Fibroblast of lung (primary cell): ENCODE measurements around the gene PPAT. TPM values are rescaled to one million over a fixed set of nuclear protein-coding genes. Genes with fewer than 3 reads are reported as not detected.

ENCODE experiments used
- DNase-seq, 2 donors: peaks; one replicate each; pipeline versions ENCODE4 v3.0.0 to v3.0.0-alpha.2; 2010; ENCODE audit warnings: low read depth in 2 of 2
- H2AFZ ChIP-seq: 2 replicates; pipeline ENCODE4 v1.5.1; 2012; ENCODE audit warnings: low read length, control low read depth, inconsistent platforms
- H3K27ac ChIP-seq: 2 replicates; pipeline ENCODE4 v1.5.1; 2011; ENCODE audit warnings: low read length, control low read depth; ENCODE audit not compliant: insufficient read depth
- H3K27me3 ChIP-seq: 2 replicates; pipeline ENCODE4 v1.5.1; 2011; ENCODE audit warnings: mild to moderate bottlenecking, low read length; ENCODE audit not compliant: control insufficient read depth, insufficient read depth
- H3K36me3 ChIP-seq: 2 replicates; pipeline ENCODE4 v1.5.1; 2011; ENCODE audit warnings: low read length; ENCODE audit not compliant: control insufficient read depth, insufficient read depth
- H3K4me1 ChIP-seq: 2 replicates; pipeline ENCODE4 v1.5.1; 2011; ENCODE audit warnings: low read length; ENCODE audit not compliant: control insufficient read depth, insufficient read depth; ENCODE audit errors: extremely low read depth
- H3K4me2 ChIP-seq: 2 replicates; pipeline ENCODE4 v1.5.1; 2011; ENCODE audit warnings: low read length, control low read depth; ENCODE audit not compliant: insufficient read depth; ENCODE audit errors: extremely low read depth
- H3K4me3 ChIP-seq, 4 experiments: fragments of 200-600 bp in 1 of 4; sonication (generic) in 1 of 4; replicated peaks in 1 of 4; 2 replicates each; pipeline ENCODE4 v1.5.1; 2011 to 2016; ENCODE audit warnings: low read length in 4 of 4, low read depth in 3 of 4, mild to moderate bottlenecking in 3 of 4, control low read depth in 2 of 4, inconsistent platforms in 1 of 4, mixed read lengths in 1 of 4; ENCODE audit not compliant: insufficient read depth in 1 of 4; ENCODE audit errors: control extremely low read depth in 1 of 4
- H3K79me2 ChIP-seq: 2 replicates; pipeline ENCODE4 v1.5.1; 2012; ENCODE audit warnings: mild to moderate bottlenecking, low read length, inconsistent platforms; ENCODE audit not compliant: control insufficient read depth, insufficient read depth
- H3K9ac ChIP-seq: 2 replicates; pipeline ENCODE4 v1.5.1; 2011; ENCODE audit warnings: mild to moderate bottlenecking, low read length, control low read depth; ENCODE audit not compliant: insufficient read depth
- H3K9me3 ChIP-seq: 2 replicates; pipeline ENCODE4 v1.5.1; 2012; ENCODE audit warnings: low read depth, low read length; ENCODE audit not compliant: control insufficient read depth, insufficient read depth
- H4K20me1 ChIP-seq: 2 replicates; pipeline ENCODE4 v1.5.1; 2011; ENCODE audit warnings: low read length; ENCODE audit not compliant: control insufficient read depth, insufficient read depth; ENCODE audit errors: extremely low read depth
- CTCF ChIP-seq, 2 donors: IDR thresholded peaks in 1 of 2; conservative IDR thresholded peaks in 1 of 2; 1 replicate in 1 of 2; 2 replicates in 1 of 2; pipeline ENCODE4 v1.5.1; 2011 to 2012; ENCODE audit warnings: low read length in 2 of 2, control low read depth in 1 of 2, inconsistent platforms in 1 of 2, low read depth in 1 of 2, mild to moderate bottlenecking in 1 of 2
- EZH2 ChIP-seq: IDR thresholded peaks from 2 replicates; pipeline ENCODE4 v1.5.1; 2012; ENCODE audit warnings: low read length, control low read depth, mild to moderate bottlenecking; ENCODE audit errors: missing control alignments
- polyA plus RNA-seq, 2 donors: library from polyadenylated mRNA; depleted of rRNA in 1 of 2; stranded (reverse) in 1 of 2; unstranded in 1 of 2; fragments of >200 nt; gene quantifications; 2 replicates each; pipeline ENCODE4 v1.2.1, GENCODE V29; 2011 to 2012; ENCODE audit warnings: missing spikeins in 1 of 2
- total RNA-seq: library from RNA; depleted of rRNA; stranded (reverse); fragments of >200 nt; gene quantifications from 2 replicates; pipeline ENCODE4 v1.2.1, GENCODE V29; 2014

PPAT gene
- total and polyA plus RNA-seq, 2 donors (not counting 1 experiment from before 2014, with no cell fraction given), result 8.6 to 14.9 TPM

GRCh38 chr4:56475917-56476316, 40.5 kb upstream of the PPAT start:
- Histone ChIP-seq H3K9me3 (no peaks in the 10 kb centered on the region), H3K4me2 (no peak overlapping the region), H3K9ac (no peak overlapping the region), H3K27ac (no peak overlapping the region), H3K4me1 (no peaks in the 10 kb centered on the region), H2AFZ (no peak overlapping the region), H3K36me3 (peaks cover 9% of the 10 kb centered on the region), H3K27me3 (no peaks in the 10 kb centered on the region), H4K20me1 (no peaks in the 10 kb centered on the region), H3K79me2 (no peaks in the 10 kb centered on the region), H3K4me3 (no peak overlapping the region)
- TF ChIP-seq CTCF (conservative IDR thresholded peaks at IDR 0.05 in 1 of 2, IDR thresholded peaks at IDR 0.05 in 1 of 2; ENCODE audit: low read depth in 1 of 2, low read length in 2 of 2), result no peak
- TF ChIP-seq EZH2, result no peak
- DNase-seq, result no peak

GRCh38 chr4:56469489-56470210, 34.2 kb upstream of the PPAT start:
- H3K79me2 ChIP-seq, result peaks cover 46% of the 10 kb centered on the region
- TF ChIP-seq EZH2 (no peak), CTCF (conservative IDR thresholded peaks at IDR 0.05 in 1 of 2, IDR thresholded peaks at IDR 0.05 in 1 of 2; ENCODE audit: low read depth in 1 of 2, low read length in 2 of 2) (no peak)
- peaks cover 2% of the 10 kb centered on the region for H3K4me1 ChIP-seq
- no peak for DNase-seq
- H3K9me3 ChIP-seq, result no peaks in the 10 kb centered on the region
- H4K20me1 ChIP-seq, result no peaks in the 10 kb centered on the region
- H3K36me3 ChIP-seq, result peaks cover 7% of the 10 kb centered on the region
- no peak overlapping the region for H3K27ac ChIP-seq
- peak overlapping the region in 1 of 4 experiments; percentile 97 for H3K4me3 ChIP-seq
- H3K4me2 ChIP-seq, result peak overlapping the region; percentile 11
- no peak overlapping the region for H2AFZ ChIP-seq
- H3K9ac ChIP-seq, result no peak overlapping the region
- no peaks in the 10 kb centered on the region for H3K27me3 ChIP-seq

- Histone ChIP-seq H3K9ac (peak overlapping the region; percentile 86), H3K4me2 (peak overlapping the region; percentile 89), H3K36me3 (peaks cover 7% of the 10 kb centered on the region), H4K20me1 (no peaks in the 10 kb centered on the region), H2AFZ (peak overlapping the region; percentile 68), H3K4me3 (peak overlapping the region; percentile 81 to 98 (median 90)), H3K79me2 (peaks cover 53% of the 10 kb centered on the region), H3K27me3 (no peaks in the 10 kb centered on the region), H3K27ac (peak overlapping the region; percentile 93), H3K9me3 (no peaks in the 10 kb centered on the region), H3K4me1 (peaks cover 2% of the 10 kb centered on the region)
- peak; percentile 37 to 49 for DNase-seq
- TF ChIP-seq CTCF (conservative IDR thresholded peaks at IDR 0.05 in 1 of 2, IDR thresholded peaks at IDR 0.05 in 1 of 2; ENCODE audit: low read depth in 1 of 2, low read length in 2 of 2) (no peak), EZH2 (no peak)
Measured at GRCh38 chr4:56468097-56468422, 32.6 kb upstream of the PPAT start.
